Thoracic aorta (tissue), 2 donors: ENCODE measurements around the gene STOML1. TPM values are rescaled to one million over a fixed set of nuclear protein-coding genes. Genes with fewer than 3 reads are reported as not detected.

Source experiments
- ATAC-seq: fragments of 150-250 bp; one replicate; pipeline ENCODE4 v1.8.0; 2017; ENCODE audit warnings: low read depth; ENCODE audit not compliant: insufficient number of reproducible peaks, low FRiP score
- DNase-seq: peaks from one replicate; pipeline ENCODE4 v3.0.0-alpha.2; 2020; ENCODE audit warnings: low spot score
- H3K27ac ChIP-seq, 2 donors: fragments of 200-600 bp; sonication (generic); 1 replicate in 1 of 2; 2 replicates in 1 of 2; pipeline ENCODE4 v1.5.1; 2016; ENCODE audit warnings: mild to moderate bottlenecking in 2 of 2, moderate library complexity in 2 of 2
- H3K27me3 ChIP-seq: fragments of 200-600 bp; sonication (generic); replicated peaks from 2 replicates; pipeline ENCODE4 v1.6.0; 2016; ENCODE audit warnings: mild to moderate bottlenecking; ENCODE audit not compliant: insufficient read depth
- H3K36me3 ChIP-seq: fragments of 200-600 bp; sonication (generic); one replicate; pipeline ENCODE4 v1.5.1; 2016
- H3K4me1 ChIP-seq, 2 donors: fragments of 200-600 bp; sonication (generic); 1 replicate in 1 of 2; 2 replicates in 1 of 2; pipeline versions ENCODE4 v1.5.1 to v1.6.0; 2016; ENCODE audit warnings: low read depth in 2 of 2, mild to moderate bottlenecking in 1 of 2; ENCODE audit not compliant: control insufficient read depth in 1 of 2
- H3K4me3 ChIP-seq: fragments of 200-600 bp; sonication (generic); 2 replicates; pipeline ENCODE4 v1.5.1; 2016; ENCODE audit warnings: mild to moderate bottlenecking
- H3K9me3 ChIP-seq: fragments of 200-600 bp; sonication (generic); 2 replicates; pipeline ENCODE4 v1.5.1; 2016
- CTCF ChIP-seq: fragments of 200-600 bp; sonication (generic); IDR thresholded peaks from one replicate; pipeline ENCODE4 v1.5.1; 2019; ENCODE audit warnings: antibody characterized with exemption
- total RNA-seq, 2 donors: library from RNA; depleted of rRNA; stranded (reverse); fragments of >200 nt; gene quantifications; one replicate each; pipeline versions ENCODE4 v1.1.0 to v1.2.3, GENCODE V29; 2016

Gene STOML1
- total RNA-seq, 2 donors from 2014 or later = 23.6 to 37.9 TPM

GRCh38 chr15:73942751-73943270, 49.3 kb downstream of the STOML1 start:
- Histone ChIP-seq H3K36me3 (peaks cover 20% of the 10 kb centered on the region), H3K27me3 (no peaks in the 10 kb centered on the region), H3K9me3 (no peaks in the 10 kb centered on the region), H3K4me3 (no peak overlapping the region), H3K27ac (peak overlapping the region; percentile 93 to 95), H3K4me1 (peaks cover 54 to 75% of the 10 kb centered on the region in 2 donors)
- ATAC-seq = no peak
- TF ChIP-seq CTCF = no peak
- DNase-seq = no peak

GRCh38 chr15:73941871-73942635, 50.0 kb downstream of the STOML1 start:
- TF ChIP-seq CTCF = no peak
- peak overlapping the region; percentile 93 to 95 for H3K27ac ChIP-seq

GRCh38 chr15:73941449-73941848, 50.6 kb downstream of the STOML1 start:
- no peaks in the 10 kb centered on the region for H3K9me3 ChIP-seq
- no peaks in the 10 kb centered on the region for H3K27me3 ChIP-seq
- H3K27ac ChIP-seq = peak overlapping the region; percentile 93 to 95
- no peak for TF ChIP-seq CTCF
- DNase-seq (no peak), ATAC-seq (no peak)
- H3K4me3 ChIP-seq = peak overlapping the region; percentile 25
- peaks cover 7% of the 10 kb centered on the region for H3K36me3 ChIP-seq
- peaks cover 63 to 88% of the 10 kb centered on the region in 2 donors for H3K4me1 ChIP-seq

More at GRCh38 chr15:73941871-73942635, 50.0 kb downstream of the STOML1 start:
- peaks cover 57 to 82% of the 10 kb centered on the region in 2 donors for H3K4me1 ChIP-seq
- no peaks in the 10 kb centered on the region for H3K27me3 ChIP-seq
- DNase-seq (no peak), ATAC-seq (no peak)
- H3K9me3 ChIP-seq = no peaks in the 10 kb centered on the region
- H3K4me3 ChIP-seq = no peak overlapping the region
- H3K36me3 ChIP-seq = peaks cover 13% of the 10 kb centered on the region

GRCh38 chr15:73941044-73941443, 51.1 kb downstream of the STOML1 start:
- peaks cover 3% of the 10 kb centered on the region for H3K36me3 ChIP-seq
- H3K9me3 ChIP-seq = no peaks in the 10 kb centered on the region
- no peak for TF ChIP-seq CTCF
- peaks cover 66 to 92% of the 10 kb centered on the region in 2 donors for H3K4me1 ChIP-seq
- DNase-seq (peak; percentile 72), ATAC-seq (peak; percentile 88)
- peak overlapping the region; percentile 25 for H3K4me3 ChIP-seq
- peak overlapping the region; percentile 93 to 95 for H3K27ac ChIP-seq
- no peaks in the 10 kb centered on the region for H3K27me3 ChIP-seq

- TF ChIP-seq CTCF = no peak
- DNase-seq (no peak), ATAC-seq (peak; percentile 8)
- Histone ChIP-seq H3K9me3 (no peaks in the 10 kb centered on the region), H3K4me3 (no peak overlapping the region), H3K4me1 (peaks cover 72 to 99% of the 10 kb centered on the region in 2 donors), H3K27me3 (no peaks in the 10 kb centered on the region), H3K27ac (peak overlapping the region; percentile 93 to 95), H3K36me3 (no peaks in the 10 kb centered on the region)
Measured at GRCh38 chr15:73940061-73940981, 51.8 kb downstream of the STOML1 start.
